A673 (cell line): Measurements from ENCODE around the gene ADAT3.

Experiments
- EZH2 ChIP-seq: fragments of 200-600 bp; sonication (generic); IDR thresholded peaks from 2 replicates; pipeline ENCODE4 v1.6.1; 2017; ENCODE audit warnings: borderline replicate concordance, low read depth, mild to moderate bottlenecking, mixed read lengths, antibody characterized with exemption, low read length; ENCODE audit not compliant: poor library complexity, severe bottlenecking
- TF ChIP-seq, protein P1 (sequence below): fragments of 300-800, 200-600 bp; sonication (generic); conservative IDR thresholded peaks from 2 replicates; pipeline ENCODE4 v1.5.1; 2017; ENCODE audit warnings: low read depth, mild to moderate bottlenecking, antibody characterized with exemption, low read length, moderate library complexity, mixed read lengths

DNA sequence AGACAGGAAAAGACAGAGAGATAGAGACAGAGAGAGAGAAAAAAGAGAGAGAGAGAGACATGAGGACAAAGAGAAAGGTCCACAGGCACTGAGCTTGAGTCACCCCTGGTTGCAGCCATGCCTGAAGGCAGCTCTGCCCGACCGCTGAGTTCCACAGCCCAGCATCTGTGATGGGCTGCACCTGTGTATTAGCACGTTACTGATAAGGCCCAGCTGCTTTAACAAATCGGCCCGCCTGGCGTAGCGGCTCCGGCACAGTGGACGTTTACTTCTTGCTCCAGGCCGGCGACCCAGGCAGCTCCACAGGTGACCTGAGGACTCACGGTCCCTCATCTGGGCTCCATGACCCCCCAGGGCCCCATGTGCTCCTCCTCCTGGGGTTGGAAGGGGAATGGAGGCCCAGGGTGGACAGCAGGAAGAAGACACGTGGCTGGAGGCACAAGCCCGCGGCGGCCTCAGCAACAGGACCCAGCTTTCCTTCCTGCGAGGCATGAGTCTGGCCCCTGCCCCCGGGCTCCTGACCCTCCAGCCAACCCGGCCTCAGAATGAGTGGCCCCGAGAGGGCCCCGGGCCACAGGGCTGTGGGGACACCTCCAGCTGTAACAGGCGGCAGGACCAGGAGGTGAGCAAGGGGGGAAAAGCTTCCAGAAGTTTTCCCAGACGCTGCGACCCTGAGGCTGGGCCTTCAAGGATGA, 31.9 kb downstream of the ADAT3 start:
- TF ChIP-seq, protein P1, sequence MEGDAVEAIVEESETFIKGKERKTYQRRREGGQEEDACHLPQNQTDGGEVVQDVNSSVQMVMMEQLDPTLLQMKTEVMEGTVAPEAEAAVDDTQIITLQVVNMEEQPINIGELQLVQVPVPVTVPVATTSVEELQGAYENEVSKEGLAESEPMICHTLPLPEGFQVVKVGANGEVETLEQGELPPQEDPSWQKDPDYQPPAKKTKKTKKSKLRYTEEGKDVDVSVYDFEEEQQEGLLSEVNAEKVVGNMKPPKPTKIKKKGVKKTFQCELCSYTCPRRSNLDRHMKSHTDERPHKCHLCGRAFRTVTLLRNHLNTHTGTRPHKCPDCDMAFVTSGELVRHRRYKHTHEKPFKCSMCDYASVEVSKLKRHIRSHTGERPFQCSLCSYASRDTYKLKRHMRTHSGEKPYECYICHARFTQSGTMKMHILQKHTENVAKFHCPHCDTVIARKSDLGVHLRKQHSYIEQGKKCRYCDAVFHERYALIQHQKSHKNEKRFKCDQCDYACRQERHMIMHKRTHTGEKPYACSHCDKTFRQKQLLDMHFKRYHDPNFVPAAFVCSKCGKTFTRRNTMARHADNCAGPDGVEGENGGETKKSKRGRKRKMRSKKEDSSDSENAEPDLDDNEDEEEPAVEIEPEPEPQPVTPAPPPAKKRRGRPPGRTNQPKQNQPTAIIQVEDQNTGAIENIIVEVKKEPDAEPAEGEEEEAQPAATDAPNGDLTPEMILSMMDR, result no peak
- no peak for TF ChIP-seq EZH2
